ENCODE data around the gene PCBP4. TPM values are rescaled to one million over a fixed set of nuclear protein-coding genes. Genes with fewer than 3 reads are reported as not detected.
A peak's percentile ranks its signal among the peaks of the same experiment; 100 is the strongest.

The PCBP4 gene
- total RNA-seq, result 42.7 TPM

GRCh38 chr3:51967384-51968169, at the start of gene PCBP4:
PCBP4 (minus strand) TSS chr3:51967454; CDS start chr3:51961240, 6,214 bp downstream.
- DNase-seq, result peak; percentile 72

- no peak for DNase-seq
Observed at GRCh38 chr3:52015438-52016228, 48.4 kb upstream of the PCBP4 start.

GRCh38 chr3:52014613-52015012, 47.4 kb upstream of the PCBP4 start:
- DNase-seq, result no peak

GRCh38 chr3:52013802-52014598, 46.7 kb upstream of the PCBP4 start:
- no peak for DNase-seq

- DNase-seq, result no peak
Observed at GRCh38 chr3:52012699-52013098, 45.4 kb upstream of the PCBP4 start.

- DNase-seq, result no peak
Observed at GRCh38 chr3:52010431-52010830, 43.2 kb upstream of the PCBP4 start.

- DNase-seq, result no peak
Observed at GRCh38 chr3:52007291-52007690, 40.0 kb upstream of the PCBP4 start.

- no peak for DNase-seq
Observed at GRCh38 chr3:52006820-52007133, 39.5 kb upstream of the PCBP4 start.

GRCh38 chr3:52006017-52006819, 39.0 kb upstream of the PCBP4 start:
- DNase-seq, result no peak

GRCh38 chr3:52005571-52005986, 38.3 kb upstream of the PCBP4 start:
- peak; percentile 54 for DNase-seq

GRCh38 chr3:52004906-52005395, 37.7 kb upstream of the PCBP4 start:
- DNase-seq, result no peak

- DNase-seq, result no peak
Observed at GRCh38 chr3:52004163-52004787, 37.0 kb upstream of the PCBP4 start.

- no peak for DNase-seq
Observed at GRCh38 chr3:52002748-52003147, 35.5 kb upstream of the PCBP4 start.

- DNase-seq, result peak; percentile 45
Observed at GRCh38 chr3:52001443-52001974, 34.3 kb upstream of the PCBP4 start.

GRCh38 chr3:51999846-52000245, 32.6 kb upstream of the PCBP4 start:
- no peak for DNase-seq

- DNase-seq, result no peak
Observed at GRCh38 chr3:51998774-51999173, 31.5 kb upstream of the PCBP4 start.

GRCh38 chr3:51997935-51998596, 30.8 kb upstream of the PCBP4 start:
- DNase-seq, result no peak

- no peak for DNase-seq
Observed at GRCh38 chr3:51997172-51997571, 29.9 kb upstream of the PCBP4 start.

GRCh38 chr3:51995346-51996163, 28.3 kb upstream of the PCBP4 start, which contains the start of gene RPL29:
RPL29 (minus strand) TSS chr3:51995895; CDS start chr3:51995461, 434 bp downstream.
- DNase-seq, result peak; percentile 89
